Esophagus squamous epithelium (tissue), 4 donors: ENCODE results near the gene PTPN13.

Experiments used
- CTCF ChIP-seq, 6 experiments: fragments of 450-650 bp in 4 of 6; fragments of 200-600 bp in 2 of 6; sonication (generic) in 2 of 6; IDR thresholded peaks; one replicate each; pipeline ENCODE4 v1.5.1; 2016 to 2019; ENCODE audit warnings: antibody characterized with exemption in 6 of 6, mild to moderate bottlenecking in 4 of 6, moderate library complexity in 4 of 6
- POLR2A ChIP-seq, 4 donors: fragments of 450-650 bp; IDR thresholded peaks; one replicate each; pipeline ENCODE4 v1.6.1; 2017; ENCODE audit warnings: antibody characterized with exemption in 4 of 4, mild to moderate bottlenecking in 4 of 4, moderate library complexity in 3 of 4

- TF ChIP-seq CTCF (IDR thresholded peaks at IDR 0.05) (no peak), POLR2A (IDR thresholded peaks at IDR 0.05) (no peak)
Observed at GRCh38 chr4:86621435-86621834, 27.3 kb downstream of the PTPN13 start.
